ENCODE data around the gene SNX27. TPM values are rescaled to one million over a fixed set of nuclear protein-coding genes. Genes with fewer than 3 reads are reported as not detected.
"Not testable (repeated sequence)": the region's sequence is repeated elsewhere in the genome, so short reads cannot be mapped to it uniquely, and the experiment has no call there.

SNX27 gene
- total and polyA plus RNA-seq, 3 donors from 2014 or later: 24.7 to 44.4 (median 42.8) TPM

DNA sequence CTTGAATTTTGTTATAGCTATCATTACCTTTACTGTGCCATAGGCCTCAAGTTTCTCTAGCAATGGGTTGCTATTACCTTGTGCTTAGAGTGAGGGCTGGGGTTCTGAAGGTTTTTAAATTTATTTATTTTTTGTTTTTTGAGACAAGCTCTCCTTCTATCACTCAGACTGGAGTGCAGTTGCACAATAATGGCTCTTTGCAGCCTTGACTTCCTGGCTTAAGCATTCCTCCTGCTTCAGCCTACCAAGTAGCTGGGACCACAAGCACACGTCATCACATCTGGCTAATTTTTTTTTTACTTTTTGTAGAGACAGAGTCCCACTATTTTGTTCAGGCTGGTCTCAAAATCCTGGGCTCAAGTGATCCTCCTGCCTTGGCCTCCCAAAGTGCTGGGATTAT is 41.5 kb downstream of the SNX27 start:
- Histone ChIP-seq H3K27ac (no peak overlapping the region), H3K4me3 (no peak overlapping the region), H3K27me3 (no peaks in the 10 kb centered on the region), H3K9me3 (no peaks in the 10 kb centered on the region), H3K36me3 (ENCODE audit: low read depth, missing control alignments) (no peaks in the 10 kb centered on the region), H3K4me1 (no peaks in the 10 kb centered on the region)
- no peak for TF ChIP-seq POLR2A (IDR thresholded peaks at IDR 0.05)
- TF ChIP-seq, protein P1, sequence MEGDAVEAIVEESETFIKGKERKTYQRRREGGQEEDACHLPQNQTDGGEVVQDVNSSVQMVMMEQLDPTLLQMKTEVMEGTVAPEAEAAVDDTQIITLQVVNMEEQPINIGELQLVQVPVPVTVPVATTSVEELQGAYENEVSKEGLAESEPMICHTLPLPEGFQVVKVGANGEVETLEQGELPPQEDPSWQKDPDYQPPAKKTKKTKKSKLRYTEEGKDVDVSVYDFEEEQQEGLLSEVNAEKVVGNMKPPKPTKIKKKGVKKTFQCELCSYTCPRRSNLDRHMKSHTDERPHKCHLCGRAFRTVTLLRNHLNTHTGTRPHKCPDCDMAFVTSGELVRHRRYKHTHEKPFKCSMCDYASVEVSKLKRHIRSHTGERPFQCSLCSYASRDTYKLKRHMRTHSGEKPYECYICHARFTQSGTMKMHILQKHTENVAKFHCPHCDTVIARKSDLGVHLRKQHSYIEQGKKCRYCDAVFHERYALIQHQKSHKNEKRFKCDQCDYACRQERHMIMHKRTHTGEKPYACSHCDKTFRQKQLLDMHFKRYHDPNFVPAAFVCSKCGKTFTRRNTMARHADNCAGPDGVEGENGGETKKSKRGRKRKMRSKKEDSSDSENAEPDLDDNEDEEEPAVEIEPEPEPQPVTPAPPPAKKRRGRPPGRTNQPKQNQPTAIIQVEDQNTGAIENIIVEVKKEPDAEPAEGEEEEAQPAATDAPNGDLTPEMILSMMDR (IDR thresholded peaks at IDR 0.05): no peak
- intact Hi-C loops (cut with DNase I; ENCODE audit: low total_unique reads): no loop called here
- WGBS, 2 donors: 50 to 58% methylated on average over 1 of the region's 1 CpG
- DNase-seq: no peak

DNA sequence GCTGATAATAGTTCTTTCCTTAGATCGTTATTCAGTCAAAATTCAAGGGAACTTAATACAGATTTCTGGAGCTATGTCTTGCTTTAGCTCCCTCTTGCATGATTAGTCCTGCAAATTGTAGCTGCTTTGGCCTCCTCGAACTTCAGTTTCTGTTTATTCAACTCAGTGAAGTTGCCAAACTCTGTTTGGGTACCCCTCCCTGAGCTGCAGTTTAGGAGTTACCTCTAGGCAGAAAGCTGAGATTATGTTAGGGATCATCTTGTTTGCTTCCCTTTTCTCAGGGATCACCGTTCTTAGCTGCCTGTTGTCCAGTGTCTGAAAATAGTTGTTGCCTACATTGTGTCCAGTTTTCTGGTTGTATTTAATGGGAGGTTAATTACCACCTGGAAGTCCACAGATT is 43.5 kb downstream of the SNX27 start:
- Histone ChIP-seq H3K4me1 (no peaks in the 10 kb centered on the region), H3K36me3 (ENCODE audit: low read depth, missing control alignments) (no peaks in the 10 kb centered on the region), H3K27ac (no peak overlapping the region), H3K9me3 (no peaks in the 10 kb centered on the region), H3K27me3 (no peaks in the 10 kb centered on the region), H3K4me3 (no peak overlapping the region)
- TF ChIP-seq, protein P1 (IDR thresholded peaks at IDR 0.05): no peak
- no peak for TF ChIP-seq POLR2A (IDR thresholded peaks at IDR 0.05)
- no peak for DNase-seq
- intact Hi-C loops (cut with DNase I; ENCODE audit: low total_unique reads): no loop called here
- WGBS, 2 donors: 50 to 71% methylated on average over 3 of the region's 3 CpGs

DNA sequence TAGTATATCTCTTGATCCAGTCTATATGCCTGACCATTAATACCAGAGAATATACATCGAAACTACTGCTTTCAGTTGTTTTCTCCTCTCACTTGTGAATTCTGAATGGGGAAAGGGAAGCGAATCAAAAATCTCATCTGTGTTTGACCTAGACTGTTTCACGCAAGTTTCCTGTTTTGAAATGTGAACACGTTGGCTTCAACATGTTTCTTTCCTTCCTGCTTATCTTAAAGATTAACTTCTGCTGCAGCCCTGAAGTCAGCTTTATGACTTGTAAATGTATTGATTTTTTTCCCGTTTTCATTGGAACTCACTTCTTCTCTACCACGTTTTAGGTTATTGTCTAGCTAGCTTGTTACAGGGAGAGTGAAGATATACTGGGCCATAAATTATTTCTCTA is 49.9 kb downstream of the SNX27 start:
- no peaks in the 10 kb centered on the region for H3K36me3 ChIP-seq (ENCODE audit: low read depth, missing control alignments)
- 76 to 77% methylated on average over 6 of the region's 6 CpGs for WGBS, 2 donors
- no peak overlapping the region for H3K4me3 ChIP-seq
- no peak overlapping the region for H3K27ac ChIP-seq
- H3K4me1 ChIP-seq: no peaks in the 10 kb centered on the region
- no peaks in the 10 kb centered on the region for H3K27me3 ChIP-seq
- no peaks in the 10 kb centered on the region for H3K9me3 ChIP-seq
- no peak for DNase-seq
- intact Hi-C loops (cut with DNase I; ENCODE audit: low total_unique reads): no loop called here
- no peak for TF ChIP-seq POLR2A (IDR thresholded peaks at IDR 0.05)
- TF ChIP-seq, protein P1 (IDR thresholded peaks at IDR 0.05): no peak

DNA sequence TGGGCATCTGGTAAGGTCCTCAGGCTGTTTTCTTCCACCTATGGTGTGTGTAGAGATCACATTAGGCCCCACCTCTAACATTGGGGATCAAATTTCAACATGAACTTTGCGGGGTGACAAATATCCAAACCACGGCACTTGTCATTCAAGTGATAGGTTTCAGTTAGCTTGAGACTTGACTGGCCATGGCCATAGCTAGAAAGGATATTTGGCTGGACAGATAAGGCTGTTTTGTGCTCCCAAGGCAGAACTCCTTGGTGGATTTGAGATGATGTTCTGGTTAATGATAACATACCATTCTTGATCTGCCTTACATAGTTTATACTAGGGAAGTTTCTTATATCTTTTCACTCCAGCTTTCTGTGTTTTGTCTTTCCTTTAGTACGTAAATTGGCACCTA is 56.2 kb downstream of the SNX27 start:
- 76 to 80% methylated on average over 3 of the region's 3 CpGs for WGBS, 2 donors
- TF ChIP-seq POLR2A (IDR thresholded peaks at IDR 0.05): no peak
- TF ChIP-seq, protein P1 (IDR thresholded peaks at IDR 0.05): no peak
- Histone ChIP-seq H3K36me3 (ENCODE audit: low read depth, missing control alignments) (no peaks in the 10 kb centered on the region), H3K4me3 (no peak overlapping the region), H3K27me3 (no peaks in the 10 kb centered on the region), H3K9me3 (no peaks in the 10 kb centered on the region), H3K4me1 (no peaks in the 10 kb centered on the region), H3K27ac (no peak overlapping the region)
- no peak for DNase-seq
- intact Hi-C loops (cut with DNase I; ENCODE audit: low total_unique reads): no loop called here

DNA sequence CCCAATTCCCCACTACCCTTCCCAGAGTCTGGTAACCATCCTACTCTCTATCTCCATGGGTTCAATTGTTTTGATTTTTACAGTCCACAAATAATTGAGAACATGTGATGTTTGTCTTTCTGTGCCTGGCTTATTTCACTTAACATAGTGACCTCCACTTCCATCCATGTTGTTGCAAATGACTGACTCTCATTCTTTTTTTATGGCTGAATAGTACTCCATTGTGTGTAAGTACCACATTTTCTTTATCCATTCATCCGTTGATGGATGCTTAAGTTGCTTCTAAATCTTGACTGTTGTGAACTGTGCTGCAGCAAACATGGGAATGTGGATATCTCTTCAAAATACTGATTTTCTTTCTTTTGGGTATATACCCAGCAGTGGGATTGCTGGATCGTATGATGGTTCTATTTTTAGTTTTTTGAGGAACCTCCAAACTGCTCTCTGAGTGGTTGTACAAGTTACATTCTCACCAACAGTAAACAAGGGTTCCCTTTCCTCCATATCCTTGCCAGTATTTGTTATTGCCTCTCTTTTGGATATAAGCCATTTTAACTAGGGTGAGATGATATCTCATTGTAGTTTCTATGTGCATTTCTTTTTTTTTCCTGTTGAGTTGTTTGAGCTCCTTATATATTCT is 58.3 kb downstream of the SNX27 start:
- DNase-seq; intact Hi-C loops (cut with DNase I; ENCODE audit: low total_unique reads); H3K27me3 ChIP-seq; H3K27ac ChIP-seq; H3K9me3 ChIP-seq; H3K36me3 ChIP-seq (ENCODE audit: low read depth, missing control alignments); H3K4me3 ChIP-seq; H3K4me1 ChIP-seq: not testable (repeated sequence)
- 84 to 92% methylated on average over 2 of the region's 2 CpGs for WGBS, 2 donors

Measured in testis (tissue), 3 donors.